Measurements from ENCODE around the gene GP5. TPM values are rescaled to one million over a fixed set of nuclear protein-coding genes. Genes with fewer than 3 reads are reported as not detected.

Gene GP5
- total RNA-seq, 1 donor from 2014 or later, result 0.39 TPM

GRCh38 chr3:194376241-194376560, 22.9 kb downstream of the GP5 start:
- no peak for DNase-seq

- no peak for DNase-seq
Measured at GRCh38 chr3:194375473-194376240, 23.4 kb downstream of the GP5 start.

- no peak for DNase-seq
Measured at GRCh38 chr3:194374935-194375334, 24.1 kb downstream of the GP5 start.

- DNase-seq, result no peak
Measured at GRCh38 chr3:194373899-194374298, 25.2 kb downstream of the GP5 start.

GRCh38 chr3:194373028-194373427, 26.0 kb downstream of the GP5 start:
- DNase-seq, result no peak

- DNase-seq, result no peak
Measured at GRCh38 chr3:194370753-194371152, 28.3 kb downstream of the GP5 start.

- DNase-seq, result no peak
Measured at GRCh38 chr3:194369522-194370279, 29.4 kb downstream of the GP5 start, which contains the start of gene LRRC15. TSS of gene LRRC15 (minus strand) at chr3:194369743. CDS start at chr3:194361043, 8,700 bp downstream.

GRCh38 chr3:194368918-194369317, 30.1 kb downstream of the GP5 start:
- no peak for DNase-seq

GRCh38 chr3:194367992-194368841, 30.8 kb downstream of the GP5 start:
- no peak for DNase-seq

- DNase-seq, result no peak
Measured at GRCh38 chr3:194365978-194366490, 33.0 kb downstream of the GP5 start.

GRCh38 chr3:194365526-194365925, 33.5 kb downstream of the GP5 start:
- DNase-seq, result no peak

GRCh38 chr3:194364652-194365434, 34.2 kb downstream of the GP5 start:
- DNase-seq, result peak; percentile 86

- DNase-seq, result no peak
Measured at GRCh38 chr3:194364314-194364651, 34.8 kb downstream of the GP5 start.

GRCh38 chr3:194360568-194360967, 38.5 kb downstream of the GP5 start:
- DNase-seq, result no peak

GRCh38 chr3:194357681-194358080, 41.4 kb downstream of the GP5 start:
- DNase-seq, result peak; percentile 45

GRCh38 chr3:194355379-194355778, 43.7 kb downstream of the GP5 start:
- DNase-seq, result no peak

- no peak for DNase-seq
Measured at GRCh38 chr3:194354315-194354714, 44.8 kb downstream of the GP5 start.

- DNase-seq, result no peak
Measured at GRCh38 chr3:194352667-194353246, 46.3 kb downstream of the GP5 start.

GRCh38 chr3:194351952-194352536, 47.0 kb downstream of the GP5 start:
- DNase-seq, result no peak

- no peak for DNase-seq
Measured at GRCh38 chr3:194351080-194351672, 47.9 kb downstream of the GP5 start, which contains the start of gene CPN2. TSS of gene CPN2 (minus strand) at chr3:194351328. CDS start at chr3:194342702, 8,626 bp downstream.

GRCh38 chr3:194350726-194351071, 48.4 kb downstream of the GP5 start:
- DNase-seq, result no peak
